PC-3 (cell line): ENCODE data around the gene MUC6. TPM values are rescaled to one million over a fixed set of nuclear protein-coding genes. Genes with fewer than 3 reads are reported as not detected.

ENCODE experiments used
- ATAC-seq: fragments of 200-7000 bp; cut with Tn5 transposase; 2 replicates; pipeline ENCODE4 v1.9.1; 2020; ENCODE audit warnings: mild to moderate bottlenecking, moderate library complexity
- BruUV-seq: library from RNA; stranded (reverse); fragments of 400-500 nt; replicated peaks from 2 replicates; lab custom pipeline; 2021; lab: Mats Ljungman, UMichigan
- CTCF ChIA-PET: fragments of 300-600 bp; sonication (Branson Sonifier 250); formaldehyde crosslinking; loops from one replicate; lab custom pipeline; 2022; ENCODE audit warnings: antibody characterized with exemption; lab: Charles Lee
- POLR2A ChIA-PET: fragments of 300-600 bp; sonication (Branson Sonifier 250); formaldehyde crosslinking; loops from one replicate; lab custom pipeline; 2022; ENCODE audit warnings: antibody characterized with exemption; ENCODE audit not compliant: unreplicated experiment; lab: Charles Lee
- DNase-seq: peaks from one replicate; pipeline ENCODE4 v3.0.0-alpha.2; 2015
- H2AFZ ChIP-seq: fragments of 300-600 bp; sonication (generic); 2 replicates; pipeline ENCODE4 v1.6.0; 2016; ENCODE audit warnings: antibody characterized with exemption, low read length
- H3F3A ChIP-seq: fragments of 300-600 bp; sonication (generic); one replicate; pipeline ENCODE4 v1.6.0; 2017; ENCODE audit warnings: antibody characterized with exemption, low read length, control low read depth, mild to moderate bottlenecking; ENCODE audit not compliant: unreplicated experiment
- H3K27ac ChIP-seq: fragments of 300-600 bp; sonication (generic); 2 replicates; pipeline ENCODE4 v1.5.1; 2016; ENCODE audit warnings: mild to moderate bottlenecking, low read length
- H3K27me3 ChIP-seq: fragments of 300-600 bp; sonication (generic); 2 replicates; pipeline ENCODE4 v1.6.1; 2016; ENCODE audit warnings: low read length, mixed read lengths
- H3K36me3 ChIP-seq: fragments of 300-600 bp; sonication (generic); 2 replicates; pipeline ENCODE4 v1.6.1; 2016; ENCODE audit warnings: low read depth, mixed run types, low read length, mixed read lengths
- H3K4me1 ChIP-seq: fragments of 300-600 bp; sonication (generic); 2 replicates; pipeline ENCODE4 v1.5.1; 2016; ENCODE audit warnings: low read length; ENCODE audit not compliant: insufficient read depth
- H3K4me2 ChIP-seq: fragments of 300-600 bp; sonication (generic); 2 replicates; pipeline ENCODE4 v1.6.0; 2016; ENCODE audit warnings: low read length
- H3K4me3 ChIP-seq: fragments of 300-600 bp; sonication (generic); 2 replicates; pipeline ENCODE4 v1.5.1; 2016; ENCODE audit warnings: mild to moderate bottlenecking, low read length, mixed read lengths
- H3K79me2 ChIP-seq: fragments of 300-600 bp; sonication (generic); 2 replicates; pipeline ENCODE4 v1.6.1; 2017; ENCODE audit warnings: low read length, mixed read lengths
- H3K9ac ChIP-seq: fragments of 300-600 bp; sonication (generic); 2 replicates; pipeline ENCODE4 v1.6.0; 2016; ENCODE audit warnings: mild to moderate bottlenecking, low read length
- H3K9me2 ChIP-seq: fragments of 300-600 bp; sonication (generic); replicated peaks from 2 replicates; pipeline ENCODE4 v1.6.1; 2016; ENCODE audit warnings: mixed run types, low read length, mixed read lengths
- H3K9me3 ChIP-seq: fragments of 300-600 bp; sonication (generic); 2 replicates; pipeline ENCODE4 v1.6.1; 2016; ENCODE audit warnings: low read length, mixed read lengths
- H4K20me1 ChIP-seq: fragments of 300-600 bp; sonication (generic); 2 replicates; pipeline ENCODE4 v1.6.1; 2016; ENCODE audit warnings: low read length, mixed read lengths
- CTCF ChIP-seq: fragments of 300-600 bp; sonication (generic); conservative IDR thresholded peaks from 2 replicates; pipeline ENCODE4 v1.5.1; 2017; ENCODE audit warnings: antibody characterized with exemption, low read depth, mild to moderate bottlenecking, low read length
- EZH2 ChIP-seq: fragments of 300-600 bp; sonication (generic); IDR thresholded peaks from one replicate; pipeline ENCODE4 v1.6.1; 2017; ENCODE audit warnings: antibody characterized with exemption, mild to moderate bottlenecking, low read length; ENCODE audit not compliant: unreplicated experiment
- EZH2phosphoT487 ChIP-seq: fragments of 300-600 bp; sonication (generic); IDR thresholded peaks from 2 replicates; pipeline ENCODE4 v1.6.1; 2018; ENCODE audit warnings: mild to moderate bottlenecking, antibody characterized with exemption, low read length, borderline replicate concordance
- intact Hi-C: fragments of 100-400 bp; cut with micrococcal nuclease; formaldehyde crosslinking; loops from 2 replicates; pipeline ENCODE4 v1.9.0; 2023
- total RNA-seq: library from RNA; depleted of rRNA; stranded (reverse); fragments of >200 nt; gene quantifications from 2 replicates; pipeline ENCODE4 v1.2.3, GENCODE V29; 2014

The MUC6 gene
- total RNA-seq, 1 experiment from 2014 or later: 0.18 TPM

- no peak for TF ChIP-seq CTCF
- no peak for TF ChIP-seq EZH2phosphoT487
- TF ChIP-seq EZH2: no peak
- no peak for ATAC-seq
- no peak overlapping the region for H3K4me2 ChIP-seq
- no peaks in the 10 kb centered on the region for H3K27me3 ChIP-seq
- H3K4me1 ChIP-seq: no peaks in the 10 kb centered on the region
- H3K79me2 ChIP-seq: no peaks in the 10 kb centered on the region
- no peaks in the 10 kb centered on the region for H3K9me3 ChIP-seq
- peaks cover 14% of the 10 kb centered on the region; the same call in 1 of the 2 replicates for H3K36me3 ChIP-seq
- H3K27ac ChIP-seq: no peak overlapping the region
- DNase-seq: no peak
- POLR2A ChIA-PET: no interaction called here
- H4K20me1 ChIP-seq: no peaks in the 10 kb centered on the region
- BruUV-seq: no TSS peak
- H2AFZ ChIP-seq: no peak overlapping the region
- no peaks in the 10 kb centered on the region for H3F3A ChIP-seq
- intact Hi-C loops: no loop called here
- no peaks in the 10 kb centered on the region for H3K9me2 ChIP-seq
- H3K4me3 ChIP-seq: no peak overlapping the region
- CTCF ChIA-PET: no interaction called here
- H3K9ac ChIP-seq: no peak overlapping the region
Measured at GRCh38 chr11:977830-978720, 58.4 kb downstream of the MUC6 start.

GRCh38 chr11:976431-977160 is 59.9 kb downstream of the MUC6 start:
- no peaks in the 10 kb centered on the region for H3K79me2 ChIP-seq
- no peaks in the 10 kb centered on the region for H3K9me2 ChIP-seq
- TF ChIP-seq CTCF (no peak), EZH2phosphoT487 (no peak), EZH2 (no peak)
- no peaks in the 10 kb centered on the region for H3K27me3 ChIP-seq
- no peak overlapping the region for H3K9ac ChIP-seq
- no peak overlapping the region for H2AFZ ChIP-seq
- no peaks in the 10 kb centered on the region for H3K4me1 ChIP-seq
- no peak overlapping the region for H3K27ac ChIP-seq
- H3K9me3 ChIP-seq: no peaks in the 10 kb centered on the region
- no peak for DNase-seq
- CTCF ChIA-PET: interaction anchor here (0.6 kb wide), 1 partner anchor 129 kb away, joined by 7 read pairs; no protein-coding TSS in a partner anchor
- POLR2A ChIA-PET: no interaction called here
- no peaks in the 10 kb centered on the region for H3F3A ChIP-seq
- no peak for ATAC-seq
- H3K36me3 ChIP-seq: peaks cover 14% of the 10 kb centered on the region; the same call in 1 of the 2 replicates
- H3K4me3 ChIP-seq: no peak overlapping the region
- H4K20me1 ChIP-seq: no peaks in the 10 kb centered on the region
- no peak overlapping the region for H3K4me2 ChIP-seq
- no TSS peak for BruUV-seq
- intact Hi-C loops: no loop called here
